GM21529 (cell line): Measurements from ENCODE around the gene SMIM20.
"Not testable (repeated sequence)": the region's sequence is repeated elsewhere in the genome, so short reads cannot be mapped to it uniquely, and the experiment has no call there.

Source experiments
- ATAC-seq: cut with Tn5 transposase; IDR thresholded peaks from one replicate; pipeline ENCODE4 v1.9.1; 2021; ENCODE audit not compliant: unreplicated experiment

SMIM20 gene

GRCh38 chr4:25890571-25891485 is 23.2 kb upstream of the SMIM20 start:
- ATAC-seq, result no peak

- ATAC-seq, result no peak
Measured at GRCh38 chr4:25892796-25893195, 21.2 kb upstream of the SMIM20 start.

- ATAC-seq, result no peak
Measured at GRCh38 chr4:25896776-25897539, 17.1 kb upstream of the SMIM20 start.

- no peak for ATAC-seq
Measured at GRCh38 chr4:25900310-25900709, 13.7 kb upstream of the SMIM20 start.

- no peak for ATAC-seq
Measured at GRCh38 chr4:25901030-25901430, 13.0 kb upstream of the SMIM20 start.

- ATAC-seq, result no peak
Measured at GRCh38 chr4:25903900-25904747, 9.9 kb upstream of the SMIM20 start.

- no peak for ATAC-seq
Measured at GRCh38 chr4:25904748-25905082, 9.3 kb upstream of the SMIM20 start.

- ATAC-seq, result no peak
Measured at GRCh38 chr4:25905371-25905770, 8.6 kb upstream of the SMIM20 start.

- ATAC-seq, result not testable (repeated sequence)
Measured at GRCh38 chr4:25906113-25906512, 7.9 kb upstream of the SMIM20 start.

- ATAC-seq, result no peak
Measured at GRCh38 chr4:25908491-25908901, 5.5 kb upstream of the SMIM20 start.

- ATAC-seq, result no peak
Measured at GRCh38 chr4:25911356-25911755, 2.7 kb upstream of the SMIM20 start.

- ATAC-seq, result peak; percentile 32
Measured at GRCh38 chr4:25913056-25913850, 767 bp upstream of the SMIM20 start.

GRCh38 chr4:25914670-25915352 is 791 bp downstream of the SMIM20 start:
- ATAC-seq, result no peak

- ATAC-seq, result no peak
Measured at GRCh38 chr4:25915353-25915705, 1.3 kb downstream of the SMIM20 start.

- ATAC-seq, result no peak
Measured at GRCh38 chr4:25916870-25917269, 2.9 kb downstream of the SMIM20 start.

GRCh38 chr4:25919676-25920075 is 5.7 kb downstream of the SMIM20 start:
- no peak for ATAC-seq

- ATAC-seq, result no peak
Measured at GRCh38 chr4:25921922-25922321, 7.9 kb downstream of the SMIM20 start.

- ATAC-seq, result no peak
Measured at GRCh38 chr4:25922812-25923369, 8.9 kb downstream of the SMIM20 start.

- no peak for ATAC-seq
Measured at GRCh38 chr4:25923745-25924144, 9.7 kb downstream of the SMIM20 start.
